Ovary (tissue), 3 donors: ENCODE data around the gene COPZ2.

ENCODE experiments used
- CTCF ChIP-seq, 3 donors: fragments of 450-650 bp in 2 of 3; fragments of 200-600 bp in 1 of 3; IDR thresholded peaks; one replicate each; pipeline versions ENCODE4 v1.5.1 to v1.8.0; 2016 to 2022; ENCODE audit warnings: antibody characterized with exemption in 3 of 3, mild to moderate bottlenecking in 1 of 3
- POLR2A ChIP-seq: fragments of 450-650 bp; IDR thresholded peaks from one replicate; pipeline ENCODE4 v1.6.1; 2017; ENCODE audit warnings: antibody characterized with exemption, mild to moderate bottlenecking, moderate library complexity
- donor health status: DM: no; HTN: no; CAD: no.

- TF ChIP-seq CTCF (IDR thresholded peaks at IDR 0.05) (no peak), POLR2A (no peak)
Observed at GRCh38 chr17:48010193-48010592, 27.4 kb downstream of the COPZ2 start.
